ENCODE results near the gene FDXACB1. TPM values are rescaled to one million over a fixed set of nuclear protein-coding genes. Genes with fewer than 3 reads are reported as not detected.

The FDXACB1 gene
- total RNA-seq, 1 experiment from 2014 or later: 2.8 TPM

- H3K79me1 ChIP-seq (ENCODE audit: insufficient read depth, low read depth, low read length, poor library complexity, severe bottlenecking): no peaks in the 10 kb centered on the region
- H2BK15ac ChIP-seq (ENCODE audit: low read depth, low read length): no peak overlapping the region
- no peak overlapping the region for H3K9ac ChIP-seq (ENCODE audit: extremely low read depth, insufficient read length, low read length)
- TF ChIP-seq CTCF (conservative IDR thresholded peaks at IDR 0.05): no peak
- no peaks in the 10 kb centered on the region for H3K27me3 ChIP-seq (ENCODE audit: insufficient read depth, low read length)
- no peak overlapping the region for H2BK20ac ChIP-seq (ENCODE audit: low read depth, low read length, poor library complexity, severe bottlenecking)
- no peak overlapping the region for H3K4ac ChIP-seq (ENCODE audit: low read depth, low read length)
- H3K4me2 ChIP-seq (ENCODE audit: insufficient read depth, insufficient read length, low read length): no peak overlapping the region
- H3K9me3 Mint-ChIP-seq: no peaks in the 10 kb centered on the region
- no peaks in the 10 kb centered on the region for H3K27me3 Mint-ChIP-seq (ENCODE audit: low read depth)
- H4K91ac ChIP-seq (ENCODE audit: insufficient read length, low read depth, low read length): no peak overlapping the region
- H3K23ac ChIP-seq (ENCODE audit: insufficient read length, low read depth, low read length): no peak overlapping the region
- H2AFZ ChIP-seq (ENCODE audit: low read length): no peak overlapping the region
- no peak overlapping the region for H3K4me3 Mint-ChIP-seq
- H3K18ac ChIP-seq (ENCODE audit: insufficient read length, low read depth, low read length): no peak overlapping the region
- no peaks in the 10 kb centered on the region for H3K4me1 ChIP-seq (ENCODE audit: insufficient read depth, low read length)
- peaks cover 0 to 29% (median 11%) of the 10 kb centered on the region in 3 experiments; a peak in 5 of 7 replicates for H3K36me3 Mint-ChIP-seq (ENCODE audit: insufficient read depth in 1 of 3, low read depth in 3 of 3)
- no peak overlapping the region for H2AK5ac ChIP-seq (ENCODE audit: insufficient read length, low read length)
- no peak overlapping the region for H3K56ac ChIP-seq (ENCODE audit: insufficient read length, low read depth, low read length)
- H2BK5ac ChIP-seq (ENCODE audit: insufficient read length, low read length): no peak overlapping the region
- no peak for DNase-seq
- H3K14ac ChIP-seq (ENCODE audit: insufficient read depth, low read length): no peak overlapping the region
- H3K23me2 ChIP-seq (ENCODE audit: insufficient read length, low read depth, low read length, poor library complexity, severe bottlenecking): no peaks in the 10 kb centered on the region
- no peak overlapping the region for H4K5ac ChIP-seq (ENCODE audit: insufficient read length, low read depth, low read length)
- no peak overlapping the region for H2BK120ac ChIP-seq (ENCODE audit: low read depth, low read length, poor library complexity, severe bottlenecking)
- no peaks in the 10 kb centered on the region for H3K79me2 ChIP-seq (ENCODE audit: insufficient read depth, low read length)
- no peak overlapping the region for H3T11ph ChIP-seq (ENCODE audit: low read length)
- H4K20me1 ChIP-seq (ENCODE audit: control insufficient read depth, insufficient read depth, insufficient read length): no peaks in the 10 kb centered on the region
- no peak overlapping the region for H3K27ac Mint-ChIP-seq
- no peak overlapping the region for H4K8ac ChIP-seq (replicated peaks; ENCODE audit: insufficient read length, low read depth, low read length)
- no peaks in the 10 kb centered on the region for H3K9me3 ChIP-seq (ENCODE audit: control insufficient read depth, low read depth, low read length)
- H3K27ac ChIP-seq (ENCODE audit: insufficient read length, low read depth, low read length): no peak overlapping the region
- no peaks in the 10 kb centered on the region for H3K4me1 Mint-ChIP-seq
- no peak overlapping the region for H2BK12ac ChIP-seq (ENCODE audit: insufficient read length, low read depth, low read length)
These were observed 23.5 kb downstream of the FDXACB1 start for GRCh38 chr11:111855506-111855905.
